HG02763 (cell line): ENCODE results near the gene VAMP4.
"Not testable (repeated sequence)": the region's sequence is repeated elsewhere in the genome, so short reads cannot be mapped to it uniquely, and the experiment has no call there.

Source experiments
- ATAC-seq: cut with Tn5 transposase; IDR thresholded peaks from one replicate; pipeline ENCODE4 v1.9.1; 2021; ENCODE audit warnings: mild to moderate bottlenecking, moderate library complexity; ENCODE audit not compliant: unreplicated experiment

VAMP4 gene

DNA sequence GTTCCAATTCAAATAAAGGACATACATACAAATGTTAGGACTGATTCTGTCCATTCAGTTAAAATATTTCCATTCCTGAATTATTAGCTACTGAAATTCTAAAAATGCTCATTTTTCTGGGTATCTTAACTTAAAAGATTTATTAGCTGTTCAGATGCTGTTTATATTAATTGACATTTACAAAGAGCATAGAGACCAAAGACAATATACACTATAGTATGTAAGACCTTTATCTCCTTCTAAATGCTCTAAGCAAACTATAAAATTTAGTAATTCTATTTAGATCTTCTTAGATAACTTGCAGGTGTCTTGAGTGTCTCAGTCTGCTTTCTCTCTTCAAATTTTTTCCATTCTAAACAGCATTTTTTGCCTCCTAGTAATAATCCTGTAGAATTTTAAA, 39.3 kb downstream of the VAMP4 start:
- ATAC-seq: no peak

DNA sequence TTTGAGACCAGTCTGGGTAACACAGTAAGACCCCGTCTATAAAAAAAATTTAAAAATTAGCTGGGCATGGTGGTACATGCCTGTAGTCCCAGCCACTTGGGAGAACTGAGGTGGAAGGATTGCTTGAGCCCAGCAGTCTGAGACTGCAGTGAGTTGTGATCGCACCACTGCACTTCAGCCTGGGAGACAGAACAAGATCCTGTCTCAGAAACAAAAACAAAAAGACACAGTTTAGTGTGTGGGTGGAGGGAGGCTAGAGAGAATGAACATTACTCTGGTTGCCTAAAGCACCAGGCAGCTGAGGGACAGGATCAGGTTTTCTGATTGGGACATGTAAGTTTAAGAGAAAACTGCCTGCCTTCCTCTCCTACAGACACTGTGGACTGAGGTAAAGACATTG, 42.3 kb downstream of the VAMP4 start:
- no peak for ATAC-seq

DNA sequence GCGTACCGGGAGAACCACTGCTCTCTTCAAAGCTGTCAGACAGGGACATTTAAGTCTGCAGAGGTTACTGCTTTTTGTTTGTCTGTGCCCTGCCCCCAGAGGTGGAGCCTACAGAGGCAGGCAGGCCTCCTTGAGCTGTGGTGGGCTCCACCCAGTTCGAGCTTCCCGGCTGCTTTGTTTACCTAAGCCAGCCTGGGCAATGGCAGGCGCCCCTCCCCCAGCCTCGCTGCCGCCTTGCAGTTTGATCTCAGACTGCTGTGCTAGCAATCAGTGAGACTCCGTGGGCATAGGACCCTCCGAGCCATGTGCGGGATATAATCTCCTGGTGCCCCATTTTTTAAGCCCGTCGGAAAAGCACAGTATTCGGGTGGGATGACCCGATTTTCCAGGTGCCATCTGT, 46.1 kb downstream of the VAMP4 start:
- ATAC-seq: not testable (repeated sequence)

DNA sequence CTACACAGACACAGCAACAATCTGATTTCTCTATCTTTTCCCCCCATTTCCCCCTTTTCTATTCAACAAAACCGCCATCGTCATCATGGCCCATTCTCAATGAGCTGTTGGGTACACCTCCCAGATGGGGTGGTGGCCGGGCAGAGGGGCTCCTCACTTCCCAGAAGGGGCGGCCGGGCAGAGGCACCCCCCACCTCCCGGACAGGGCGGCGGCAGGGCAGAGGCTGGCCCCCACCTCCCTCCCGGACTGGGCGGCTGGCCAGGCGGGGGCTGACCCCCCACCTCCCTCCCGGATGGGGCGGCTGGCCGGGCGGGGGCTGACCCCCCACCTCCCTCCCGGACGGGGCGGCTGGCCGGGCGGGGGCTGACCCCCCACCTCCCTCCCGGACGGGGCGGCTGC, 48.3 kb downstream of the VAMP4 start:
- ATAC-seq: not testable (repeated sequence)

DNA sequence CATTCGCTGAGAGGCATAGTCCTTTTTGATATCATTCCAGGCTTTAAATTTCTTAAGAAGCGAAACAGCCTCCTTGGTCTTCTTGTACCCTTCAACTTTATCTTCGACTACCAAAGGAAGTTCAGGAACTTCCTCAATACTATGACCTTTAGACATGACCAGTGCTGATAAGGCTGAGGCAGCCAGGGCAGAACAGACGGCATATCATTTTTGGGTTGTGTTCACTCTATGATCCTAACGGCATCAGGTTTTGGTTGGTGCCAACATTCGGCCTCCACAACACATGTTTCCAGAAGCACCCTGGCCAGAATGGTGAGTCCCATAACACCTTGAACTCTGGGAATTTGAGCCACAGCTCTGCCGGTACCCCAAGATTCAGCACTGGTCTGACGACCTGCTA, 58.0 kb downstream of the VAMP4 start:
- ATAC-seq: no peak

DNA sequence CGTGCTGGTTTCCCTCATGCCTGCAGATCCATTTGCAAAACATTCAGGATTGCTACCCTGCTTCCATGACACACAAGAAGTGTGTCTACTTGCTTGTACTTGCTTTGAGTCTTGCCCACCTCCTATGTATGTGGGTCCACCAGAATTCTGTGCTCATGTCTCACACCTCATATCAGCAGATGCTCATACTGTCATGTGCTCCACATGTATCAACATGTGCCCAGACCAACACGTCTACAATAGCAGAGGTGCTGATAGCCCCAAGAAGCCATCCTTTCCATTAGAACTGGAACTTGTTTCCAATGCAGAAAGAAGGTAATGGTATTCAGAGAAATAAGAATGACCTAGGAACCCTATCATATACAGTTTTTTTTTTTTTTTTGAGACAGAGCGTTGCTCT, 61.5 kb downstream of the VAMP4 start:
- no peak for ATAC-seq

DNA sequence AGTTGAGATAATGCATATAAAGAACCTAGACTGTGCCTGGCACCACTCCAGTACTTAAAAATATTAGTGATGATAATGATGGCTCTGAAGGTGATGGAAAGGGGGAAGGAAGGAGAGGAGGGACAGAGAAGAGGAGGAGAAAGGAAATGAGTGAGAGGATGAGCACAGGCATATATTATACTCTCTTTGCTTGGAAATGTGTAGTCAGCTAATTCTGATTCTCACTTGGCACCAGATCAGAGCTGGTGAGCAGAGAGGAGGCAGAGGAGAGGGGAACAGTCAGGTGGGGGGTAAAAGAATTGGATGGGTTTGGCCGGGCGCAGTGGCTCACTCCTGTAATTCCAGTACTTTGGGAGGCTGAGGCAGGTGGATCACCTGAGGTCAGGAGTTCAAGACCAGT, 65.0 kb downstream of the VAMP4 start:
- no peak for ATAC-seq

DNA sequence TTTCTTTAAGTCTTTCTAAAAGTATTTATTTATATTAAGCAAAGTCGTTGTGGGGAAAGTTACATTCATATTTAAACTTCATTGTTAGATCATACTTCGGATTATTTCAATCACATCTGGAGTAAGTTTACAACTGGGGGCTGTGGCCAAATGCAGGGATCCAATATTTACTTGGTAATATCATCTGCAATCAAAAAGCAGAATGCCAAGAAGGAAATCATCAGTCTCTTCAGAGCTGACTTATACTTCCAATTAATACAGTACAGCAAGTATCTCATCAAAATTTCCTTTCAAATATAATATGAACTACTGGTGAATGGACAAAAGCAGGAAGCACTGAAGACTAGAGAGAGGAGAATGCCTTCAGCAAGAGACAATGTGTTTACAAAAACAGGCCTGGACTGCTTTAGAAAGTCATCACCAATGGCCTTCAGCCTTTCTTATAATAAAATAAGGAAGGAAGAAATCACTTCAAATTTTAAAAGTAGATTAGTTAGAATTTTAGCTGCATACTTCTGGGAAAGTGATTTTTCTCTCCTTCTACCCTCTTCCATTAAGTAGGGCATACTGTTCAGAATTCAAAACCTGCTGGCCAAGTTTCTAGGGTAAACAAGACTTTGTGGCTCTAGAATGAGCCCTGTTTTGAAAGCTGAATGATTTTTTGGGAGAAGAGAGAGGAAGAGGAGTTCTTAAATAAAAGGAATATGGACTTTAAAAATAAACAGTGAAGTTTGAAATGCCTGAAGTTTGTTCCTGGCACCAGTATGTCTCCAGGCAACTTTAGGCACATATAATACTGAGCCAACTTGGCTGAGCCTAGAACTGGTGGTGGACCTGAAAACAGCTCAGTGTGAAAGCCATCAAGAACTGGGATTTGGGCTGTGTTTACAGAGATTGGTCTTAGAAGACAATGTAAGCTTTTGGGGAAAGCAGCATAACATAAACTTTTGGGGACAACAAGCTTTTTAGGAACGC, 67.1 kb downstream of the VAMP4 start:
- no peak for ATAC-seq

DNA sequence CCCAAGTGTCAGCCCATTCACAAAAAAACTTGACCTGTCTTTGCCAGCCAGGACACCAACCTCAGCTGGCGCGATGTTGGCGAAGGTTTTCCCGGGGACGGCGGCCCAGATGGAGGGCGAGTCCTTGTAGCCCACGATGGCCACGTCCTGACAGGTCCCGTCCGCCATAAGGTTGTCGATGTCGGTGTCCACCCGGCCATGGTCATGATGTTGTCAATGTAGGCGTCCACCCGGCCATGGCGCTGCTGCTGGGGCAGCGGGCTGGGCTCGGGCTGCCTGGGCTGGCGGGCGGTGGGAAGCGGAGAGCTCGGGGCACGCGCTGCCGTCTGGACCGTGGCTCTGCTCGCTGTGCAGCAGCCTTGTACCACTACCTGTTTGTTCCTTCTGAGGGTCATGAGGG, 71.1 kb downstream of the VAMP4 start:
- ATAC-seq: no peak

DNA sequence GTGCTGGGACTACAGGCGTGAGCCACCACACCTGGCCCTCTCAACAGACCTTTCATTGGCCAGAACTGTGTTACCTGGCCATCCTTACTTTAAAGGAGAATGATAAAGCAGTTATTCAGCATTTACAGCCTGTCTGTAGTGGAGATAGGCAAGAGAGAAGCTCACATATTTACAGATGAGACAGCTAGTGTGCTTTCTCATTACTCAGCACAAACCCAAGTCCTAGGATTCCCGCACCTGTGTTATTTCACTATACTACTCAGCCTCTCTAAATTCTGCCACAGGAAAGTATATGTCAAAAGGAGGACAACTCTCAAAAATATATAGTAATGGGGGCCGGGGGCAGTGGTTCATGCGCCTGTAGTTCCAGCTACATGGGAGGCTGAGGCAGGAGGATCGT, 73.5 kb downstream of the VAMP4 start:
- no peak for ATAC-seq

DNA sequence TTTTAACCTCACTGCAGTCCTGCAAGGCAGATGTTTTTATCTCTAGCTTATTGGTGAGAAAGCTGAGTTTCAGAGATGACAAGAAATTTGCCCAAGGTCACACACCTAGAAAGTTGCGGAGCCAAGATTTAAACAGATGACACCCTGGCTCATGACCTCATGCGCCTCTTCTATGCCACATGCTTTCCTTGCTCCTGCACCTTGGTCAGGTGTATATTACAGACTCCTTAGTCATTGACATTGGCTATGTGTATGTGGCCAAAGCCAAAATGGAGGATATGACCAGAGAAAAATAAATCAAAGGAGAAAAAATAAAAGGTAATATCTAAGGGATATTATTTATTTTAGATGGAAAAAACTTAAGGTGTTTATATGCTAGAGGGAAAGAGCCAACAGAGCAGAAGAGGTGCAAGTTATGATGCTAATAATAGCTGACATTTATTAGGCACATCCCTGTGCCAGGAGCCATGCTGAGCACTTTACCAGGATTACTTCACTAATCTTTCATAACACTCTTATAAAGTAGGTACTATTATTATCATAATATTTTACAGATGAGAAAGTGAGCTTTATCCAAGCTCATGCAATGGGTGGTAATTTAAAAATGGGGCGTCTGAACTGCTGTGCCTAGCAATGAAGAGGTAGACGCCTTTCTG, 75.6 kb downstream of the VAMP4 start:
- ATAC-seq: no peak

DNA sequence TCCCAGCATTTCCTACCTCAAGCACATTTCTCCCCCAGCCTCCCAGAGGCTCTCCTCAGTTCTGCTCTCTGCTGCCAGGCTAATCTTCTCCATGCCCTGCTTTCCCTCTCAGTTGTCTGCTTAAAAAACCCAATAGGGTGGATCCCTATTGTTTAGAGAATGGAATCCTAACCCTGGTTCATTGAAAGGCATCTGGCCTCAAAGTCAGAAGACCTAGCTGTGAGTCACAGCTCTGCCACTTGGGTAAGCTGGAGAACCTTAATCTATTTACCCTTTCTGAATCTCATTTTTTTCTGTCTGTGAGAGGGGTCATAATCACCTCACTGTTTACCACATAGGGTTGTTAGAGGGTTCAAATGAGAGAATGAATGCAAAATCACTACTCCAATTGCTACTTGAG, 76.9 kb downstream of the VAMP4 start:
- no peak for ATAC-seq

DNA sequence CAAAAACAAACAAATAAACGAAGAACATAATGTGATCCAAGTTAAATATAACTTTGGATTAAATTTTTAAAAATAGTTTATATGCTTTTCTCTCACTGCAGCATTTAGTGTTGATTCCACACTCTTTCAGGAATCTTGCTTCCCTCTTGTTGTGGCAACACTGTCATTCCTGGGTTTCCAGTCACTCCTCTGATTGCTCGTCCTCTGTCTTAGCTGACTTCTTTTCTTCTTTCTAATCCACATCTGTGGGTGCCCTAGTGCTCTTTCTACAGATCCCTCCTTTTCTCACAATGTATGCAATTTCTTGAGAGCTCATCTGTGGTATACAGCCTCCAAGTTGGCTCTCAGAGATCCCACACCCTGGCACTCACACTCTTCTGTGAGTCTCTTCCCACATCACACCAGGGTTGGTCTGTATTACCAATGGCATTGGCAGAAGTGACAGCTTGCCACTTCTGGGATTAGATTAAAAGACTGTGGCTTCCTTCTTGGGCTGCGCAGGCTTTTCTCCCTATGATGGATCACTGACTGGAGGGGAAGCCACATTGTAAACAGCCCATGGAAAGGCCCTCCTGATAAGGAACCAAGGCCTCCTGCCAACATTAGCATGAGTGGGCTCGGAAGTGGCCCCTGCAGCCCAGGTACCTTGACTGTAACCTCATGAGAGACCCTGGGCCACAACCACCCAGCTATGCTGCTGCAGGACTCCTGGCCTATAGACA, 77.8 kb downstream of the VAMP4 start:
- no peak for ATAC-seq

DNA sequence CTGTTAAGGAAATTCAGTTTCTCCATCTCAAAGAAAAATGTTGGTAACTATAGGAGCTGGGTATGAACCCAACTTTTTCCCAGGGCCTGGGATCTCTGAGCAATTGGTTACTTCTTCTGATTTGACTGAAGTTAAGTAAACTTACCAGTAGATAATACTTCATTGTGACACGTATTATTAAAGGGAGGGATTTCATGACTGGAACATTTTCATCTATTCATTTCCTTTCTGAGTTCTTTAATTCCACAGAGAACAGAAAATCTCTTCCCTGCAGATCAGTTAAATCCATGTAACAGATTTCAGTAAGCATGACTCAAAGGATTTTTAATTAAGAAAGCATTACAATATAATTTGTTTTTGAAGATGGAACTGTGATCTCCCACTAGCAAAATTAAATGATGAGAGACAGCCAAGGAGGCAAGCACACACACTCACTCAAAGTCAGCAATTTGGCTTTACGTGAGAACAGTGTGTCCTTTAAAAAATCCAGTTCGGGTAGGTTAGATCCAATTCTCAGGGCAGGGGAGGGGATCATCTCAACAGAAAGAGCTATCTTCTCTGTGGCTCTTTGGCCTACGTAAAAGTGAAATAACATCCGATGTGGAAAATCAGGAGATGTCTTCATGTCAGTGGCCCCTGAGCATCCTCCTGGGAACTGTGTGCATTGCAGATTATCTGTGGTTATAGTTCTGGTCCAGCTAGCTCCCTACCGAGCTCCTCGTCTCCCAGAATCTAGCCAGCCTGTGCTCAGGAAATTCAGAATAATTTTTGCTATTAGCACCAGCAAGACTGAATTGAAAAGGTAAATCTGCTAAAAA, 78.6 kb downstream of the VAMP4 start:
- no peak for ATAC-seq

DNA sequence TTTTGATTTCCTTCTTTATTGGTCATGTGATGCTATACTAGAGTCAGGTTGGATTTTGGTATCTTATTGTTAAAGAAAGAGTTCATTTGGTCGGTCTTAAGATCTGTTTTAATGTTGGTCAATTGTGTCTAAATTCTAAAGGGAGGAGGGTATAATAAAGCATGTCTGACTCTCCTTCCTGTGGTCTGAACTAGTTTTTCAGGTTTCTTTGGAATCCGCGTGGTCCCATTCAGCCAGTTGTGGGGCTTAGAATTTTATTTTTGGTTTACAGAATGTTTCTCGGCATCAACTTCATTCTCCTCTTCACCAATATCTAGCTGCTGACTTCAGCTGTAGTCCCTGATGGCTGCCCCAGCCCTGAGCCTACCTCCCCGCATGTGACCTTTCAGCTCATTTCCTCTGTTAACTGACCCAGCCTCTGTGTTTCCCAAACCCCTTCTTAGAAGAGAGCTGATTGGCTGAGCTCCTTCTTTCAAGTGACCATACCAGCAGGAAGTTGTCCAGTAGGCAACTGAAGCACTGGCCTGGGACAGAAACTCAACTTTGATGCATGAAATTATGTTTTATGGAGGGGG, 80.7 kb downstream of the VAMP4 start:
- no peak for ATAC-seq

DNA sequence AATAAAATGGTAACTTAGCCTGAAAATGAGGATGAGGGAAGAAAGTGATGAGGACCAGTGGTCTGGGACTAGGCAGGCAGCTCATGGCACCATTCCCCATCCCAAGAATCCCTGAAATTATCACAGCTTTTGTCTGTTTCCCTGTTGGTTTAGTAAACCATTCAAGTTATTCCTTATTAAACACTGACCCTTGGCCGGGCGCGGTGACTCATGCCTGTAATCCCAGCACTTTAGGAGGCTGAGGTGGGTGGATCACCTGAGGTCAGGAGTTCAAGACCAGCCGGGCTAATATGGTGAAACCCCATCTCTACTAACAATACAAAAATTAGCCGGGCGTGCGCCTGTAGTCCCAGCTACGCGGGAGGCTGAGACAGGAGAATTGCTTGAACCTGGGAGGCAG, 85.7 kb downstream of the VAMP4 start:
- ATAC-seq: not testable (repeated sequence)

DNA sequence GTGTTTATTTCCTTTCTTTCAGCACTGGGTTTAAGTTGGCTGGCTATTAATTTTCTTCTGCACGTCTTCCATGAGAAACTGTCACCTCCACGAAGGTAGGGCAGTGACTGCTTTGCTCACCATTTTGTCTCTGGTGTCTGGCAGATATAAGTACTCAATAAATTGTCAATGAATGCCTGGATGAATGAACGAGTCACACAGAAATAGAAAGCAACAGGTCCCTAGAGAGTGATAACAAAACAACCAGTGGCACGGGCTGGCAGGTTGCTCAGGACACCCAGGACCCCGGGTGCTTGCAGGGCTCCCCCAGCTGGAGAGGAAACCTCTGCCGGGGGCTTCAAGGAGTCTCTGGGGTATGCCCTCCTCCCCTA, 86.1 kb downstream of the VAMP4 start:
- ATAC-seq: no peak

DNA sequence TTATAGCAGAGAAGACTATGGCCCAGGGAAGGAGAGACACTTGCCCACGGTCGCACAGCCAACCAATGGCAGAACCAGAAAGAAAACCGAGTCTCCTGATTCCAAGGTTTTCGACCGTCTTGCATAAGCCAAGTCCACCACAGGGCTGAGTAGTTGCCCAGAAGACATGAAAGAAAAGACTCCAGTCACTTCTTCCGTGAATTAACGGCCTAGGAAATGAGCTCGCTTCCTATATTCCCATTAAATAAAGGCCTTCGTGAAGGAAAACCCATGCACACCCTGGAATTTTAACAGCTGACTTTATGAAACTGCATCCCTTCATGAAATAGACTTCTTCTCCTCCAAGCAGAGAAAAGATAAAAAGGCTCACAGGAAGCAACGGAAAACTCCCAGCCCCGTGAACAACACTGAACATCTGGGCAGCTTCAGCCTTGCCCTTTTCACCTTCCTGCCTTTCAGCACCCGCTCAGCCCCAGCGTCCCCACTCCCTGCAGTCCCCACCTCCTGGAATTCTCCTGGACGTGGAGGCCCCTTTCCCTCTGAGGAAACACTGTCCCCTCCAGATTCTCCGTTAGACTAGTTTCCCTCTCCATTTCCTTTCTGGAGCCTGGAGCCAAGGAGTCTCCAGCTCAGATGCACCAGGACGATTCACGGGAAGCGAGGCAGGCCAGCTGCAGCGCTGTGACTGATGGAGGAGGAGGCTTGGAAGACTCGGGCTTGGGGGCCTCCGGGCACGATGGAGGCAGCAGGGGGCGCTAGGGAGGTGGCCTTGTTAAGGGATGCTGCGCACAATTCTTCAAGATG, 86.7 kb downstream of the VAMP4 start:
- ATAC-seq: no peak

DNA sequence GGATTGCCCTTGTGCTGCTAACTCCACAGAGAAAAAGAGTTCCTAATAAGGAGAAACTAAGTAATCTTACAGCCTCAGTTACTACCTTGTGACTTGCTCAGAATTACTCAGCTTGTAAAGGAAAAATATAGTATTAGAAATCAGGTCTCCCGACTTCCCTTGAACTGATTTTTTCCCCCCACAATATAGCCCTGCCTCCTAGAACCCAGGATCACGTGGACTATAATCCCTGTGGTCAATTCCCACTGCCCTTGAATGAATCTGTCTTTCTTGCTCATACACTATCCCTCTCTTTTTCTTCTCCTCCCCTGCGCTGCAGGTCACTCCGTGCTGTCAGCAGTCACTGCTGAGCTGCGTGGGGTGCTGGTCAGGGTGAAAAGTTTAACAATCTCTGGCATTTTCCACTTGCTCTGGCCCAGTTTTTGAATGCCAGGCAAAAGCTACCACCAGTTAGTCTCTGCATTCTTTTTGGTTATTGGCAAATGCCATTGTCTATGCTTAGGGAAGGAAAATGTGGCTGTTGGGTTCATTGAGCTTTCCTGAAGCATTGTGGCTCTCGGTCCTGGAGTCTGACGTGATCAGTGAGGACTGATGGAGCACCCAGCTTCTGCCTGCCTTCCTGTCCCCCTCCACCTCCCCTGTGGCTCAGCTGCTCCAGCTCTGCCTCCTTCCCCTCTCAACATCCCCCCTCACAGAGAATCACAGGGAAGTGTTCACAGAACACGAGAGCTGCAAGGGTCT, 87.5 kb downstream of the VAMP4 start:
- ATAC-seq: no peak
